ENCODE measurements around the gene UNC45A. TPM values are rescaled to one million over a fixed set of nuclear protein-coding genes. Genes with fewer than 3 reads are reported as not detected.

UNC45A gene
- total RNA-seq, 1 donor from 2014 or later = 102 TPM

DNA sequence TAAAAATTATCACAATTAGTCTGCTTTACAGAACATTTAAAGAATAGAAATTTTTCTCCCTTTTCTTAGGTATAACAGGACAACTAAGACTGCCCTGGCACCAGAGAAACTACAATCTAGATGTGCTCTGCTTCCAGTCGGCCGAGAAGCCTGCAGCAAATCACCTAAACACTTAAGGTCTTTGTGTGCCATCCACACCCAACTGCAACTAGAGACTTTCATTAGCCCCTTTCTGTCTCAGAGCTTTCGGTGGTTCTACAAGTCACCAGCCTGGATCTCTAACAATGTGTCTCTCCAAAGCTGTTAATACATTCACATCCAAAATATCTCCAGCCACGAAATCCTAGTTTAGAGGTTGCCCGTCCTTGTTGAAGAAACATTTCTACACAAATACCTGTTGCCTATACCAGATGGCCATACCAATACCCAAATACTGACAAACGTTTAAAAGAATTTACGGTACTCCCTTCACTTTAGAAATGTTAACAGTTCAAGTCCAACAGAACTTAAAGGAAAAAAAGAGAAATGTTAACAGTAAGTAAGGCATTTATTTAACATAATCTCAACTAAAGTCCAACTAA lies 52.6 kb downstream of the UNC45A start:
- Mint-ChIP-seq H3K9me3 (ENCODE audit: unreplicated experiment) (no peaks in the 10 kb centered on the region), H3K27me3 (ENCODE audit: unreplicated experiment) (peaks cover 2% of the 10 kb centered on the region), H3K4me1 (ENCODE audit: unreplicated experiment) (peaks cover 13% of the 10 kb centered on the region), H3K36me3 (ENCODE audit: low read depth, unreplicated experiment) (no peaks in the 10 kb centered on the region), H3K4me3 (ENCODE audit: unreplicated experiment) (no peak overlapping the region), H3K27ac (ENCODE audit: unreplicated experiment) (no peak overlapping the region)
- TF ChIP-seq CTCF (IDR thresholded peaks at IDR 0.05; ENCODE audit: unreplicated experiment) = no peak
- DNase-seq (ENCODE audit: low spot score) = no peak

DNA sequence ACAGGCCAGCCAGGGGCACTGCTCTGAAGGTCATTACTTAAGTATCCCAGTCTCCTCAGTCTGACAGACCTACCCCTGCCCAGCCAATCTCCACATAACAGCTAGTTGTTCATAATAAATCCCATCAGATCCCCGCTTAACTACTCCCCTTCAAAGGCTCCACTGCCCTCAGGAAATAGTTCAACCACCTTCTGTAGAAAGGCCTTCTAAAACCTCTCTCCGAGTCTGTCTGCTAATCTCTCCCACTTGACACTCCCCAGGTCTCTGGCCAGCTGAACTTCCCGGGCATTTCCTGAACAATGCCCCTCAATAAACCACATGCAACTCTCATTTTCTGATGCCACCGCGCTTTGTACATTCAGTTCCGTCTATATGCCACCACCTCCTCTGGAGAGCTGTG lies 53.2 kb downstream of the UNC45A start:
- peaks cover 2% of the 10 kb centered on the region for H3K27me3 Mint-ChIP-seq (ENCODE audit: unreplicated experiment)
- DNase-seq (ENCODE audit: low spot score) = no peak
- H3K36me3 Mint-ChIP-seq (ENCODE audit: low read depth, unreplicated experiment) = no peaks in the 10 kb centered on the region
- TF ChIP-seq CTCF (IDR thresholded peaks at IDR 0.05; ENCODE audit: unreplicated experiment) = no peak
- H3K4me1 Mint-ChIP-seq (ENCODE audit: unreplicated experiment) = peaks cover 10% of the 10 kb centered on the region
- H3K9me3 Mint-ChIP-seq (ENCODE audit: unreplicated experiment) = no peaks in the 10 kb centered on the region
- no peak overlapping the region for H3K27ac Mint-ChIP-seq (ENCODE audit: unreplicated experiment)
- H3K4me3 Mint-ChIP-seq (ENCODE audit: unreplicated experiment) = no peak overlapping the region

DNA sequence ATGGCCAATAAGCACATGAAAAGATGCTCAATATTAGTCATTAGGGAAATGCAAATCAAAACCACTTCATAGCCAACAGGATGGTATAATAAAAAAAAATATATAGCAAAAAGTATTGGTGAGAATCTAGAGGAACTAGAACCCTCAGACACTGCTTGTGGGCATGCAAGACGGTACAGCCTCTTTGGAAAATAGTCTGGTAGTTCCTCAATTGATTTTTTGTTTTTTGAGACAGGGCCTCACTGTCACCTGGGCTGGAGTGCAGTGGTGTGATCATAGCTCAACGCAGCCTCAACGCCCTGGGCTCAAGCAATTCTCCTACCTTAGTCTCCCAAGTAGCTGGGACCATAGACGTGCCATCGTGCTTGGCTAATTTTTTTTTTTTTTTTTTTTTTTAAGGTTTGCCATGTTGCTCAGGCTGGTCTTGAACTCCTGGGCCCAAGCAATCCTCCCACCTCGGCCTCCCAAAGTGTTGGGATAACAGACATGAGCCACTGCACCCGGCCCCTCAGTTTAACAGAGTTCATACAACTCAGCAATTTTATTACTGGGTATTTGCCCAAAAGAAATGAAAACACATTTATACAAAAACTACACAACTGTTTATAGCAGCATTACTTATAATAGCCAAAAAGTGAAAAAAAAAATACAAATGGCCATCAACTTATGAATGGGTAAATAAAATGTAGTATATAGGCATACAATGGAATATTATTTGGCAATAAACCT lies 54.1 kb downstream of the UNC45A start:
- Mint-ChIP-seq H3K27ac (ENCODE audit: unreplicated experiment) (no peak overlapping the region), H3K27me3 (ENCODE audit: unreplicated experiment) (peaks cover 2% of the 10 kb centered on the region), H3K4me3 (ENCODE audit: unreplicated experiment) (no peak overlapping the region), H3K36me3 (ENCODE audit: low read depth, unreplicated experiment) (no peaks in the 10 kb centered on the region), H3K4me1 (ENCODE audit: unreplicated experiment) (peaks cover 12% of the 10 kb centered on the region), H3K9me3 (ENCODE audit: unreplicated experiment) (no peaks in the 10 kb centered on the region)
- no peak for TF ChIP-seq CTCF (IDR thresholded peaks at IDR 0.05; ENCODE audit: unreplicated experiment)
- DNase-seq (ENCODE audit: low spot score) = no peak

GRCh38 chr15:90990446-90990845 lies 55.4 kb downstream of the UNC45A start:
- DNase-seq (ENCODE audit: low spot score) = no peak
- peaks cover 6% of the 10 kb centered on the region for H3K27me3 Mint-ChIP-seq (ENCODE audit: unreplicated experiment)
- H3K9me3 Mint-ChIP-seq (ENCODE audit: unreplicated experiment) = no peaks in the 10 kb centered on the region
- peaks cover 20% of the 10 kb centered on the region for H3K4me1 Mint-ChIP-seq (ENCODE audit: unreplicated experiment)
- no peak overlapping the region for H3K4me3 Mint-ChIP-seq (ENCODE audit: unreplicated experiment)
- TF ChIP-seq CTCF (IDR thresholded peaks at IDR 0.05; ENCODE audit: unreplicated experiment) = no peak
- H3K27ac Mint-ChIP-seq (ENCODE audit: unreplicated experiment) = no peak overlapping the region
- H3K36me3 Mint-ChIP-seq (ENCODE audit: low read depth, unreplicated experiment) = no peaks in the 10 kb centered on the region

- Mint-ChIP-seq H3K27ac (ENCODE audit: unreplicated experiment) (no peak overlapping the region), H3K9me3 (ENCODE audit: unreplicated experiment) (no peaks in the 10 kb centered on the region), H3K4me1 (ENCODE audit: unreplicated experiment) (peaks cover 22% of the 10 kb centered on the region), H3K36me3 (ENCODE audit: low read depth, unreplicated experiment) (no peaks in the 10 kb centered on the region), H3K4me3 (ENCODE audit: unreplicated experiment) (no peak overlapping the region), H3K27me3 (ENCODE audit: unreplicated experiment) (peaks cover 7% of the 10 kb centered on the region)
- no peak for DNase-seq (ENCODE audit: low spot score)
- no peak for TF ChIP-seq CTCF (IDR thresholded peaks at IDR 0.05; ENCODE audit: unreplicated experiment)
These were observed 56.7 kb downstream of the UNC45A start for GRCh38 chr15:90991587-90992285.

All from endothelial cell (in vitro differentiated cells).